Measurements from ENCODE around the gene TCF15.

TCF15 gene, protein sequence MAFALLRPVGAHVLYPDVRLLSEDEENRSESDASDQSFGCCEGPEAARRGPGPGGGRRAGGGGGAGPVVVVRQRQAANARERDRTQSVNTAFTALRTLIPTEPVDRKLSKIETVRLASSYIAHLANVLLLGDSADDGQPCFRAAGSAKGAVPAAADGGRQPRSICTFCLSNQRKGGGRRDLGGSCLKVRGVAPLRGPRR

DNA sequence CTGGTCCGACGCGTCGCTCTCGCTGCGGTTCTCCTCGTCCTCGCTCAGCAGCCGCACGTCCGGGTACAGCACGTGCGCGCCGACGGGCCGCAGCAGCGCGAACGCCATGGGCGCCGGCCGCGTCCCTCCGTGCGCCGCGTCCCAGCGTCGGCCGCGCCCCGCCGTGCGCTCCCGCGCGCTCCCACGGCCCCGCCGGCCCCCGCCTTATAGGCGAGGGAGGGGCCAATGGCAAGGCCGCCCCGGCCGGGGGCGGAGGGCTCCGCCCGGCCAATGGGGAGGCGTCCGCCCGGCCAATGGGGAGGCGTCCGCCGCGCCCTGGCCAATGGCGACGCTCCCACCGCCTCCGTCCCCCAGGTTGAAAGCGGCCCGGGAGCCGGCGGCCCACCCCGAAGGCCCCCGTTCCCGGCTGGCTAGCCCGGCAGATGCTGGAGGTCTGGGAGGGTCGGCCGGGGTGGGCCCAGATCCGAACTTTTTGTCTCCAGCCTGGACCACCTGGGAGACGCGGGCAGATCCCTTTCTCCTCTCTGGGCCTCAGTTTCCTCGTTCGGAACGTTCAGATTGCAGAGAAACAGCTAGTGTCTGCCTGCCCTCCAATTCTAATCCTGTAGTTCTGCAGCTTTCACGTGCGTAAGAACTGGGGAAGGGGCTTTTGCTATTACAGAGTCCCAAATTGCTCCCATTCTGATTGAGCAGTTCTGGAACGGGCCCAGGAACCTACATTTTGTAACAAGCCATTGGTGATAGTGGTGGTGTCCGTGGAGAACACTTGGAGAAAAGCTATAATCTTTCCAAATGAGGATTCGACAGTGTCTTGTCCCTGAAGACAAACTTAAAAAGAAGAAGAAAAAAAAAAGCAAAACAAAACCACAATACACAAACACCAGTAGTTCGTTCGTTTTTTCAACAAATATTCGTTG, at the start of gene TCF15:
TSS of gene TCF15 (minus strand) at position 180 of the 917 bp plus-strand sequence. CDS start at position 108, 72 bp downstream.
- no peak for DNase-seq (ENCODE audit: low read depth, low spot score)

DNA sequence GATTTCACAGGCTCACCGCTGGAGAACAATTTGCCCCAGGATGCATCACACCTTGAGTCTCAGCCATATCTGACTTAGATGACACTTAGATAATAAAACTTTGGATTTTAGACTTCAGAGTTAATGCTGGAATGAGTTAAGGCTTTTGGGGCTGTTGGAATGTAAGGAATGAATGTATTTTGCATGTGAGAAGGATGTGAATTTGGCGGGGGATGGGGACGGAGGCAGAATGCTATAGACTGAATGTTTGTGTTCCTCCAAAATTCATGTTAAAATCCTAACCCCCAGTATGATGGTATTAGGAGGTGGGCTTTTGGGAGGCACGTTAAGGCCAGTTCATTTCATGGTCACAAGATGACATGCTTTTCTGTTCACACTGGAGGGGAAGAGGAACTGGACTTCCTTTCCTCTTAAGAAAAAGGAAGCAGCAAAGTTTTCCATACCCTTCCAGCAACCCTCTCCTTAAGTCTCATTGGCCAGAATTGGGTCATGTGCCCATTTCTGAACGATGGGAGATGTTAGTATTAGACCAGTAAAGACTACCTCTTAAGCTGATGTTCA, 48.7 kb upstream of the TCF15 start:
- no peak for DNase-seq (ENCODE audit: low read depth, low spot score)

DNA sequence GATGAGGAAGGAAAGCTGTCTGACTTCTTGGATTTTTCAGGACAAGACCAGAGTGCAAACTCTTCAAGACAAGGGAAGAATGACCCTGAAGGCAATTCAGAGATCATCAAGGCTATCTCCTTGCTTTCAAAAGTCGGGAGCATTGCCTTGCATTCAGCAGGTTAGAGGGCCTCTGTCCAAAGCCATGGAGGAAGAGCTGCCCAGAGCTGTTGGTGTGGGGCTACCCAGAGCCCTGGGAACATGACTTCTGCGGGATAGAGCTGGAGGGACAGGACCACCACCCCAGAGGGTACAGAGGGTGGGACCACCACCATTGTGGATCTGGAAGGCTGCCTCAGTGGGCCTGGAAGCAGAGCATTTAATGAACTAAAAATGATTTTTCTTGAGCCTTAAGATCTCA, 48.1 kb upstream of the TCF15 start:
- DNase-seq (ENCODE audit: low read depth, low spot score), result no peak

DNA sequence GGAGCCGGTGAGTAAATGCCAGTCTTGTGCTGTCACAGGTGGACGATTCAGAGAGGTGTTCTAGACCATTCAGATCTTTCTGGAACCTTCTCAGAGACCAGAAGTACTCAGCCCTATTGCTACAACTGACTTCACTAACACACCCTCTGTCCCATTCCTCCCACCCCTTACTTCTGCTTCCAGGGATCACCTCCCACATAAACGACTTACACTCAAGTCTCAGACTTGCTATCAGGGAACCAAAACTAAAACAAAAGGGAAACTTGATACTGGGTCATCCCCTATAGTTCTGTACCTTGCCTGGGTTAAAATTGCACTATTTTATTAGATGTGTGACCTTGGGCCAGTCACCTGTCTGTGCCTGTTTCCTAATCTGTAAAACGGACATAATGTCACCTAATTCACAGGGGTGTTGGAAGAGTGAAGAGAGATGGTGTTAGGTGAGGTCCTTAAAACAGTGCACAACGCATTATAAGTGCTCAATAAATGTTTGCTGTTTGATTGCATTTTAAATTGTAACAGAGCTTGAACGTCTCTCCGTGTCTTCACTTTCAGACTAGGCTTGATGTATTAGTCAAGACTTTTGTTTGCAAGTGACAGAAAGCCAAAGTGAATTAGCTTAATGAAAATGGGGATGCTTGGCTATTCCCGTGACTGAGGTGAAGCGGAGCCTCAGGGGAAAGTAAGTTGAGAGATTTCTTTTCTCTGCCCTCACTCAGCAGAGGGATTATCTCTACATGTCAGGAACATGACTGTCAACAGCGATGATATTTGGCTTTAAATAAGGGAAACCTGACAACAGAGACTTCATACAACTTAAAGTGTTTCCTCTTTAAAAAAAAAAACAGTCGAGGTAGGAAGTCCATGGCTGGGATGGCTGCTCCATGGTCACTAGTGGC, 45.9 kb upstream of the TCF15 start:
- DNase-seq (ENCODE audit: low read depth, low spot score), result no peak

DNA sequence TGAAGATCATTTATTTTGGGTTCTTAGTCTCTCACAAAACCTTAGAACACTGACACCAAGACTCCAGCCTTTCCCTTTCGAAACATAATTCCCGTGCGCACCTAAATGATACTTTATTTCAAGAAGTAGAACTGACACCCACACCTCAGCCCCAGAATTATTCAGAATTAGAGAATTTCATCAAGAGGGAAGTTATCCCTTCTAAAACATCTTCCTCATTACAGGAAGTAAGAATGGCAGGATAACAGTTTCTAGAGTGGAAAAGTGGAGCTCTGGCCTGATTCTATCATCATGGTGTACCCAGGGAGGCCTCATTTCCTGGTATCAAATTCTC, 44.3 kb upstream of the TCF15 start:
- no peak for DNase-seq (ENCODE audit: low read depth, low spot score)

DNA sequence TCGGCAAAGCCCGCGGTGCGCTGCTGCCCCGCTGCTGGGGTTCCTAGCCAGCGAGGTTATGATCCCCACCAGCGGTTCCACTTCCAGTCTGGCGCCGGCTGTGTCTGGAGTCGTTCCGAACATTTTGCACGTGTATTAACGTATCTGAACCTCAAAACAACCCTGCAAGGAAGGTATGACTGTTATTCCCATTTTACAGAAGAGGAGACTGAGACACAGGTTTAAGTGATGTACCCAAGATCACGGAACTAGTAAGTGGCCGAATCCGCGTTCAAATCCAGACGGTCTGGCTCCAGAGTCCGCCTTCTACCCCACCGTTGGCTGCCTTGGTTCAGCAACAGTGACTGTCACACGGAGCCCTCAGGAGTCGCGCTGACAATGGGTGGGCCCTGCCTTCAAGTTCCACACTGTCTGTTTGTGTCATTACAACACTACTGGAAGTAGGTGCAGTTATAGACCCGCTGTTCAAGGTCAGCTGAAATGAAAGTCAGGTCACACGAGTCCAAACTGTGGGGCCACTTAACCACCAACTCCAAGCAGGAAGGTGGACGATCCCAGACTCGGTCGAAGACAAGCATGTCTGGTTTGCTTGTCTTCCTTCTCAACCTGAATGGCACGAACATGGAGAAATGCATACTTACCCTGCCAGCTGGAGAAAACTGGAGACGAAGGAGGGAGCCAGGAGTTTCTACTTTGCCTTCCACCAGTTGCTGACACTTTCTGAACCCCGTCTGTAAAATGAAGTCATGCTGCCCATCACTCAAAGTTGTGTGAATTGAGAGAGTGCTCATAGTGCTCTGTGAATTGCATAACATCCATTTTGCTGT, 43.7 kb upstream of the TCF15 start:
- DNase-seq (ENCODE audit: low read depth, low spot score), result no peak

DNA sequence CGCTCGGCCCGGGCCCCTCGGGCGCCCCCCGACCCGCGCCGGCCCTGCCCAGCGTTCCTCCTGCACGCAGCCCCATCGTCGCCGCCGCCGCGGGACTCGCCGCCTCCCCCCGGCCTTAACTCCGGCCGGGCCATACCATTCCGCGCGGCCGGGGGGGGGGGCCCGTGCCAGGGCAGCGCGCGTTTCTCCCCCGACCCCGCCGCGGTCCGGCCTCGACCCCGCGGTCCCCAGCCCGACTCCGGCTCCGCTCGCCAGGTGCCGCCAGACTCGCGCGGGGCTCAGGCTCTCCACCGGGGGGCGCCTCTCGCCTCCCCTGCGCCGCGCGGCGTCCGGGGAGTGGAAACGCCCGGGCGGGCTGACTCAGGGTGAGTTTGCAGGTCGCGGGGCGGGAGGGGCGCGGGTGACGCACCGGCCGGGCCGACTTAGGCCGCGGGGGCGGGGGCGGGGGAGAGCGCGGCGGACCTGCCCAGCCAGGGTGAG, 43.0 kb upstream of the TCF15 start, which contains the start of gene SRXN1:
TSS of gene SRXN1 (minus strand) at position 91 of the 480 bp plus-strand sequence. CDS start at position 76, 15 bp downstream.
- no peak for DNase-seq (ENCODE audit: low read depth, low spot score)

DNA sequence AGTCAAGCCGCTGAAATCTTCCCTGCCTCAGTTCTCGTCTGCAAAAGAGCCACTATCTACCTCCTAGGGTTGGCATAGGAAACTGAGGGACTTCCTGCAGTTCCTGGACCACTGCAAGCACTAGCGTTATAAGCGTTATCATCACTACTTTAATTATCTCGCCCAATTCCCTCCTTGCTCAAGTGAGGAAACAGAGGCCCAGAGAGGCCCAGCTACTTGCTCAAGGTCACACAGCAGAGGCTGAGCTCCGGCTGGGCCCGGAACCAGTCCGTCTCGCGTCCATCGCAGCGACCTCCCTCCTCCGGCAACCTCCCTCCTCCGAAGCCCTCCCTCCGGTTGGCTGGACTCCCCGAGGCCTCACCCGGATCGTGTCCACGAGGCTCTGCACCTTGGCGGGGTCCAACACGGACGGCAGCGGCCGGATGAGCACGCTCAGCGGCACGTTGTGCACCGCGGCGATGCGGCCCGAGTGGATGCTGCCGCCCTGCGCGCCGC, 42.6 kb upstream of the TCF15 start:
- DNase-seq (ENCODE audit: low read depth, low spot score), result no peak

DNA sequence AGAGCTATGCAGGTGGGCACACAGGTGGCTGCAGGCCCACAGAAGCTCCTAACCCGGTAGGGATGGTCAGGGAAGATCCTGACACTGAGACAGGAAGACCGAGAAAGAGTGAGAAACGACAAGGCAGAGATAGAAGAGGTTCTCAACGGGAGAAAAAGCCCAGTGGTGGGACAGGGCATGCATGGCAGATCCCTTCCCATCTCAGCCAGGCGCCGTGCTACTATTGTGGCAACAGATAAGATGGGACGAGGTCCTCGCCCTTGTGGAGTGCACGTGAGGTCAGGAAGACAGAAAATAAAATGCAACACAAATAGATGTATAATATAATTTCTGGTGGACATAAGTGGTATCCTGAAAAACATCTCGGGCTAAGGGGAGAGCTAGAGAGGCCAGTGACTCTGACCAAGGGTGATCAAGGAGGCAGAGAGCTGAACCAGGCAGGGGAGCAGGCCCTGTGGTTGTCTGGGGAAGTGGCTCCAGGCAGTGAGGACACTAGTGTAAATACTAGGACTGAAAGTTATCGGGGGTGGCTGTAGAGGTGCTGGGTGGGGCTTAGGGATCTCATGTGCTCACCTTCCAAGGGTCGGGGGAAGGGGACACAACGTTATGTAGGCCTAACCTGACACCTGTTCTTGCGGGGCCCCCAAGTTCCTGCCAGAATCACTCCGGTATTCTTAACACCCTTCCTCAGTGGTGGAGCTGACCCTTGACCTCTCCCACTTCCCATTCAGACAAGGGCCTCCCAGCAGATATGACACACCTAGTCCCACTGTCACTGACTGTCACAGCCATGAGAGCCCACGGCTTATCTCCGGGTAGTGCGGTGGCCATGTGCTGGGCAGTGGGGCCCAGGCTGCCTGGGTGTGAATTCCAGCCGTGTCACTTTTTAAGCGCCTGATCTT, 41.9 kb upstream of the TCF15 start:
- no peak for DNase-seq (ENCODE audit: low read depth, low spot score)

DNA sequence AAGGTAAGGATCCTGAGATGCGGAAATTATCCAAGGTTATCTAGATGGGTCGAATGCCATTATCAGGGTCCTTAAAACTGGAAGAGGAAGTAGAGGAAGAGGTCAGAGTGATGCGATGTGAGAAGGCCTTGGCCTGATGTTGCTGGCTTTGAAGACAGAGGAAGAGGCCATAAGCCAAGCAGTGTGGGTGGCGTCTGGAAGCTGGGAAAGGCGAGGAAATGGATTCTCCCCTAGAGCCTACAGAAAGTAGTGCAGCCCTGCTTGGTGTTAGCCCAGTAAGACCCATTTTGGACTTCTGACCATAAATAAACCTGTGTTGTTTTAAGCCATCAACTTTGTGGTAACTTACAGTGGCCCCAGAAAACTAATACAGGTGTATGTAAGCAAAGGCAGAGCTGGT, 40.8 kb upstream of the TCF15 start:
- DNase-seq (ENCODE audit: low read depth, low spot score), result no peak

DNA sequence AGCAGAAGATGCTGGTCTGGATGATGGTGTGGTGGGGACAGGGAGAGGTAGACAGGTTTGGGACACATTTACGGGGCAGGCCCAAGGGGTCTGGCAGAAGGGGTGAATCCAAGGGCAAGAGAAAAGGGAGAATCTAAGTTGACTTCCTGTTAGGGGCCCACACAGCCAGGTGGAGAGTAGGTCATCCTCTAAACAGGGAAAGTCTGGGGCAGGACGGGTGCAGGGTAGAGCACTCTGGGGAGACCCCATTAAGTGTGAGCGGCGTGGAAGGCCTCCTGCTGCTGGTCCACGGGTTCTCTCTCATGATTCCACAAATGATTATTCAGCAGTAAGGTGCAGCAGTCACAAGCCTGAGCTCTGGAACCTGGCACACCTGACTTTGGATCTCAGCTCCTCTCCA, 40.2 kb upstream of the TCF15 start:
- DNase-seq (ENCODE audit: low read depth, low spot score), result no peak

DNA sequence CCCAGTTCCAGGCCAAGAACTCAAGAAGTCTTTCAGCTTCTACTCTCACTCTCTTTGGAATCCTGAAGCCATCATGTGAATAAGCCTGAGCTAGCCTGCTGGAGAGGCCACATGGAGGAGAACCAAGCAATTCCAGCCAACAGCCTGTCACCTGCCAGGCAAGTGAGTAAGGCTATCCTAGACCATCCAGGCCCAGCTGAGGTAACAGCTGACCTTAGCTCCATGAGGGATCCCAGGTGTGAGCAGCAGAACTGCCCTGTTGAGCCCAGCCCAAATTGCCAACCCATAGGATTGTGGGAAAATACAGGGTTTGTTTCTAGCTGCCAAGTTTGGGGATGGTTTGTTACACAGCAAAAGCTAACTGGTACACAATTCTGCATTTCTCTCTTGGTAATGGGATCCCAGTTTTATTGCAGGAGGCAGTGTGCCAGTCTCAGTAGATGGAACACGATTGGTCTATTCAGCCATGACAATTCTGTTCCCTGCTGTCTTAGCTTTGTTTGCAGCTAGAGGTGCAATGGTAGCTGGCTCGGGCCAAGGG, 37.4 kb upstream of the TCF15 start:
- no peak for DNase-seq (ENCODE audit: low read depth, low spot score)

DNA sequence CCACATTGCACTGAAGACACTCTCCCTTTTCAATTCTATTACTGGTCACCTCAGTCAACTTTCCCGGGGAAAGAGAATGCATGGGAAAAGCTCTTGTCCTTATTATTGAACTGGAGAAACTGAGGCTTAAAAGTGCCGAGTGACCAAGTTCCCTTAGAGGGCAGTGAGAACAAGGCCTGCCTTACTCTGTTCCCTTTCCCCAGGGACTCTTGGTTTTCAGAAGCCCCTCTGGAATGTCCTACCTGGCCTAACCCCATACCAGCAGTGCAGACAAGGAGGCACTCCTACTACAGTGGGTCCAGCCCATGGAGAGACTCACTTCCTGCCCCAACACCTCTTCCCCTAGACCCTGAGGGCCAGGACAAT, 36.7 kb upstream of the TCF15 start:
- no peak for DNase-seq (ENCODE audit: low read depth, low spot score)

DNA sequence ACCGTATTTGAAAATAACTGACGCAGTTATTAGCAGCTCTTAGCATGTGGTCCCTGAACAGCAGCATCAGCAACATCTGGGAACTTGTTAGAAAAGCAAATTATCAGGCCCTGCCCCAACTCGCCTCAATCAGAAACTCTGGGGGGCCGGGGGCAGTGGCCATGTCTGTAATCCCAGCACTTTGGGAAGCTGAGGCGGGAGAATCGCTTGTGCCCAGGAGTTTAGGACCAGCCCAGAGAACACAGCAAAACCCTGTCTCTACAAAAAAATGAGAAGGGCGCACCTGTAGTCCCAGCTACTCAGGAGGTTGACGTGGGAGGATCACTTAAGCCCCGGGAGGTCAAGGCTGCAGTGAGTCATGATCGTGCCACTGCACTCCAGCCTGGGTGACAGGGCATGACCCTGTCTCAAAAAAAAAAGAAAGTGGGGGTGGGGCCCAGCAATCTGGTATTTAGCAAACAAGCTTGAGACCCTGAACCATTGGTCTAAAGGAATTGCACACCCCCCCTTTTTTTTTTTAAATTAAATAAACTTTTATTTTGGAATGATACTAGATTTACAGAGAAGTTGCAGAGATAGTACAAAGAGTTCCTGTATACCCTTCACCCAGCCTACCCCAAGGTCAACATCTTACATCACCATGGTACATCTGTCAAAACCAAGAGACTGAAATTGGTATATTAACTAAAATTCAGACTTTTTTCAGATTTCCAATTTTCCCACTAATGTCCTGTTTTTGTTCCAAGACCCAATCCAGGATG, 36.2 kb upstream of the TCF15 start:
- DNase-seq (ENCODE audit: low read depth, low spot score), result no peak

DNA sequence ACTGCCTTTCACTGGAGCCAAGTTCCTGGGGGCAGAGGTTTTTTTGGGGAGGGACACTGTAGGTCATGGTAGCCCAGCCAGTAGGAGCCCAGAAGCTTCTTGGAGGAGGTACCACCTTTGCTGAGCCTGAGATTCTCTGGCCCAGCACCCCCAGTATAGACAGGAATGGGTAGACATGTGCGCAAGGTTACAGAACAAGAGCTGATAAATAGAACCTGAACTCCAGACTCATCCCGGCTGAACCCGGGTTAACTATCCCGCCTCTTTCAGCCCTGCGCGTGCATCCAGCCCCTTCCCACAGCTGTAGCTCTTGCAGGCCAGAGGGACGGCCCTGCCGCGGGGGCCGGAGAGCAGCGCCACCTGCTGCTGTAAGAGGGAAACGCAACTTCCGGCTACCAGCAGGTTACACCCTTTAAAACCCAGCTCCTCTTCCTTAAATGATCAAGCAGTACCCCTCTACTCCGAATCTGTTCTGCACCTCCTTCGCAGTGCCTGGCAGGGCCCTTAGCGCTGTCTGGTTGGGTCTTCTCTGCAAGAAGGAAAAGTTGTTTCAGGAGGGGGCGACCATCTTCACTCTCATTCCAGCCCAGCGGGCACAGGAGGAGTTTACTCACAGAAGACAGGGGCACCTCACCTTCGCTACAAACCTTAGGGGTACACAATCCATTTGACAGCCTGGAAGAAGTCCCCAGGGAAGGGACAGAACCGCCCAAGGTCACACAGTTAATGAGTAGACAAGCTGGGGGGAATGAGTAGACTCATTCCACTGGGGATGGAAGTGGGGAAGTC, 35.4 kb upstream of the TCF15 start:
- DNase-seq (ENCODE audit: low read depth, low spot score), result no peak

DNA sequence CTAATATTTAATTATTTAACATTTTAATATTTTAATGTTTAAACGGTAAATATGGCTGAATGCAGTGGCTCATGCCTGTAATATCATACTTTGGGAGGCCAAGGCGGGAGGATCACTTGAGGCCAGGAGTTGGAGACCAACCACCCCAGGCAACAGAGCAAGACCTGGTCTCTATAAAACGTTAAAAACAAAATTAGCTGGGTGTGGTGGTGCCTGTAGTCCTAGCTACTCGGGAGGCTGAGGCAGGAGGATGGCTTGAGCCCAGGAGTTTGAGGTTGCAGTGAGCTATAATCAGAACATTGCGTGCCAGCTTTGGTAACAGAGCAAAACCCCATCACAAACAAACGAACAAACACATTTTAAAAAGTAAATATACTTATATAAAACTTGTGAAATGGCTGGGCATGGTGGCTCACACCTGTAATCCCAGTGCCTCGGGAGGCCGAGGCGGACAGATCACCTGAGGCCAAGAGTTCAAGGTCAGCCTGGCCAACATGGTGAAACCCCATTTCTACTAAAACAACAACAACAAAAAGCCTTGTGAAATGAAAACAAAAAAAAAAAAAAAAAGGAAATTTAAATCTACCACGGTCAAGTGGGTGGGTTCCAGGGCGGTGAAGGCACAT, 34.7 kb upstream of the TCF15 start:
- no peak for DNase-seq (ENCODE audit: low read depth, low spot score)

Measured in brain pericyte (primary cell).